ENCODE measurements around the gene CDKN2B-AS1. TPM values are rescaled to one million over a fixed set of nuclear protein-coding genes. Genes with fewer than 3 reads are reported as not detected.

CDKN2B-AS1 gene
- total and polyA plus RNA-seq, 5 donors: 0.09 to 0.24 TPM; not detected in 3

GRCh38 chr9:22036866-22037626, 42.5 kb downstream of the CDKN2B-AS1 start:
- Histone ChIP-seq H3K4me1 (ENCODE audit: control insufficient read depth, insufficient read depth, low read length) (no peaks in the 10 kb centered on the region), H3K4me3 (ENCODE audit: low read length) (no peak overlapping the region), H3K27me3 (ENCODE audit: control insufficient read depth, insufficient read depth) (no peaks in the 10 kb centered on the region), H3K9me3 (ENCODE audit: control insufficient read depth, low read length) (no peaks in the 10 kb centered on the region), H3K27ac (ENCODE audit: low read length) (no peak overlapping the region)
- no peak for DNase-seq
- WGBS: 89% methylated on average over 4 of the region's 4 CpGs
- intact Hi-C loops (cut with DNase I): loop anchor here in 3 of 4 donors (10.0 kb wide), 1 partner anchor 222 kb away; no protein-coding TSS in a partner anchor
- ATAC-seq: no peak

GRCh38 chr9:22037954-22038690, 43.5 kb downstream of the CDKN2B-AS1 start:
- no peak for ATAC-seq
- no peak overlapping the region for H3K27ac ChIP-seq (ENCODE audit: low read length)
- WGBS: 26% methylated on average over 2 of the region's 2 CpGs

GRCh38 chr9:22039258-22039657, 44.7 kb downstream of the CDKN2B-AS1 start:
- intact Hi-C loops (cut with DNase I): loop anchor here in 3 of 4 donors (10.0 kb wide), 1 partner anchor 224 kb away; no protein-coding TSS in a partner anchor
- Histone ChIP-seq H3K27ac (ENCODE audit: low read length) (no peak overlapping the region), H3K4me3 (ENCODE audit: low read length) (no peak overlapping the region), H3K4me1 (ENCODE audit: control insufficient read depth, insufficient read depth, low read length) (no peaks in the 10 kb centered on the region), H3K27me3 (ENCODE audit: control insufficient read depth, insufficient read depth) (no peaks in the 10 kb centered on the region), H3K9me3 (ENCODE audit: control insufficient read depth, low read length) (no peaks in the 10 kb centered on the region)
- WGBS: 84% methylated on average over 3 of the region's 3 CpGs
- DNase-seq (no peak), ATAC-seq (no peak)

More at GRCh38 chr9:22037954-22038690, 43.5 kb downstream of the CDKN2B-AS1 start:
- no peaks in the 10 kb centered on the region for H3K9me3 ChIP-seq (ENCODE audit: control insufficient read depth, low read length)
- intact Hi-C loops (cut with DNase I): loop anchor here in 3 of 4 donors (10.0 kb wide), 1 partner anchor 223 kb away; no protein-coding TSS in a partner anchor
- no peaks in the 10 kb centered on the region for H3K27me3 ChIP-seq (ENCODE audit: control insufficient read depth, insufficient read depth)
- no peak overlapping the region for H3K4me3 ChIP-seq (ENCODE audit: low read length)
- no peaks in the 10 kb centered on the region for H3K4me1 ChIP-seq (ENCODE audit: control insufficient read depth, insufficient read depth, low read length)
- DNase-seq: no peak

GRCh38 chr9:22040760-22041159, 46.2 kb downstream of the CDKN2B-AS1 start:
- no peak for ATAC-seq
- 76% methylated on average over 1 of the region's 1 CpG for WGBS
- H3K27me3 ChIP-seq (ENCODE audit: control insufficient read depth, insufficient read depth): no peaks in the 10 kb centered on the region
- no peak overlapping the region for H3K27ac ChIP-seq (ENCODE audit: low read length)
- H3K4me1 ChIP-seq (ENCODE audit: control insufficient read depth, insufficient read depth, low read length): no peaks in the 10 kb centered on the region
- H3K4me3 ChIP-seq (ENCODE audit: low read length): no peak overlapping the region
- no peak for DNase-seq
- intact Hi-C loops (cut with DNase I): no loop called here
- H3K9me3 ChIP-seq (ENCODE audit: control insufficient read depth, low read length): no peaks in the 10 kb centered on the region

- Histone ChIP-seq H3K4me1 (ENCODE audit: control insufficient read depth, insufficient read depth, low read length) (no peaks in the 10 kb centered on the region), H3K27ac (ENCODE audit: low read length) (no peak overlapping the region), H3K9me3 (ENCODE audit: control insufficient read depth, low read length) (no peaks in the 10 kb centered on the region), H3K4me3 (ENCODE audit: low read length) (no peak overlapping the region), H3K27me3 (ENCODE audit: control insufficient read depth, insufficient read depth) (no peaks in the 10 kb centered on the region)
- intact Hi-C loops (cut with DNase I): no loop called here
- no peak for DNase-seq
- WGBS: 95% methylated on average over 1 of the region's 1 CpG
- ATAC-seq: no peak
Measured at GRCh38 chr9:22041344-22041743, 46.8 kb downstream of the CDKN2B-AS1 start.

- no peaks in the 10 kb centered on the region for H3K9me3 ChIP-seq (ENCODE audit: control insufficient read depth, low read length)
- ATAC-seq: no peak
- H3K27ac ChIP-seq (ENCODE audit: low read length): no peak overlapping the region
- DNase-seq: no peak
- H3K27me3 ChIP-seq (ENCODE audit: control insufficient read depth, insufficient read depth): no peaks in the 10 kb centered on the region
- no peak overlapping the region for H3K4me3 ChIP-seq (ENCODE audit: low read length)
- intact Hi-C loops (cut with DNase I): no loop called here
- 58% methylated on average over 1 of the region's 1 CpG for WGBS
- no peaks in the 10 kb centered on the region for H3K4me1 ChIP-seq (ENCODE audit: control insufficient read depth, insufficient read depth, low read length)
Measured at GRCh38 chr9:22041775-22042174, 47.2 kb downstream of the CDKN2B-AS1 start.

GRCh38 chr9:22043928-22044327, 49.3 kb downstream of the CDKN2B-AS1 start:
- ATAC-seq: no peak
- Histone ChIP-seq H3K27ac (ENCODE audit: low read length) (no peak overlapping the region), H3K4me1 (ENCODE audit: control insufficient read depth, insufficient read depth, low read length) (no peaks in the 10 kb centered on the region), H3K9me3 (ENCODE audit: control insufficient read depth, low read length) (no peaks in the 10 kb centered on the region), H3K4me3 (ENCODE audit: low read length) (no peak overlapping the region), H3K27me3 (ENCODE audit: control insufficient read depth, insufficient read depth) (no peaks in the 10 kb centered on the region)
- WGBS: 55% methylated on average over 3 of the region's 3 CpGs
- no peak for DNase-seq
- intact Hi-C loops (cut with DNase I): no loop called here

GRCh38 chr9:22044583-22044982, 50.0 kb downstream of the CDKN2B-AS1 start:
- intact Hi-C loops (cut with DNase I): no loop called here

GRCh38 chr9:22045423-22045822, 50.8 kb downstream of the CDKN2B-AS1 start:
- intact Hi-C loops (cut with DNase I): no loop called here
- no peaks in the 10 kb centered on the region for H3K27me3 ChIP-seq (ENCODE audit: control insufficient read depth, insufficient read depth)
- no peaks in the 10 kb centered on the region for H3K4me1 ChIP-seq (ENCODE audit: control insufficient read depth, insufficient read depth, low read length)
- no peaks in the 10 kb centered on the region for H3K9me3 ChIP-seq (ENCODE audit: control insufficient read depth, low read length)
- no peak overlapping the region for H3K4me3 ChIP-seq (ENCODE audit: low read length)
- no peak overlapping the region for H3K27ac ChIP-seq (ENCODE audit: low read length)
- no peak for DNase-seq
- no peak for ATAC-seq

More at GRCh38 chr9:22044583-22044982, 50.0 kb downstream of the CDKN2B-AS1 start:
- DNase-seq (no peak), ATAC-seq (no peak)
- Histone ChIP-seq H3K27ac (ENCODE audit: low read length) (no peak overlapping the region), H3K9me3 (ENCODE audit: control insufficient read depth, low read length) (no peaks in the 10 kb centered on the region), H3K4me3 (ENCODE audit: low read length) (no peak overlapping the region), H3K27me3 (ENCODE audit: control insufficient read depth, insufficient read depth) (no peaks in the 10 kb centered on the region), H3K4me1 (ENCODE audit: control insufficient read depth, insufficient read depth, low read length) (no peaks in the 10 kb centered on the region)

GRCh38 chr9:22046243-22046885, 51.8 kb downstream of the CDKN2B-AS1 start:
- WGBS: 78% methylated on average over 1 of the region's 1 CpG
- ATAC-seq: no peak
- Histone ChIP-seq H3K27me3 (ENCODE audit: control insufficient read depth, insufficient read depth) (no peaks in the 10 kb centered on the region), H3K4me3 (ENCODE audit: low read length) (no peak overlapping the region), H3K4me1 (ENCODE audit: control insufficient read depth, insufficient read depth, low read length) (no peaks in the 10 kb centered on the region), H3K27ac (ENCODE audit: low read length) (no peak overlapping the region), H3K9me3 (ENCODE audit: control insufficient read depth, low read length) (no peaks in the 10 kb centered on the region)
- no peak for DNase-seq
- intact Hi-C loops (cut with DNase I): no loop called here

GRCh38 chr9:22047596-22047995, 53.0 kb downstream of the CDKN2B-AS1 start:
- ATAC-seq: no peak
- intact Hi-C loops (cut with DNase I): no loop called here
- 86% methylated on average over 2 of the region's 2 CpGs for WGBS
- H3K4me1 ChIP-seq (ENCODE audit: control insufficient read depth, insufficient read depth, low read length): no peaks in the 10 kb centered on the region
- no peak overlapping the region for H3K4me3 ChIP-seq (ENCODE audit: low read length)
- H3K9me3 ChIP-seq (ENCODE audit: control insufficient read depth, low read length): no peaks in the 10 kb centered on the region
- DNase-seq: no peak
- no peaks in the 10 kb centered on the region for H3K27me3 ChIP-seq (ENCODE audit: control insufficient read depth, insufficient read depth)
- no peak overlapping the region for H3K27ac ChIP-seq (ENCODE audit: low read length)
